Measurements from ENCODE around the gene BCAS1. TPM values are rescaled to one million over a fixed set of nuclear protein-coding genes. Genes with fewer than 3 reads are reported as not detected.
A peak's percentile ranks its signal among the peaks of the same experiment; 100 is the strongest.

Gene BCAS1
- total RNA-seq, 5 donors from 2014 or later (not counting 1 experiment from before 2014, with no cell fraction given), result 0.26 to 0.76 (median 0.51) TPM; not detected in 1

- H3K27ac Mint-ChIP-seq, result peak overlapping the region in 1 of 2 donors; percentile 10
- POLR2A ChIA-PET, result no interaction called here
Observed at GRCh38 chr20:53996584-53997486, 73.6 kb downstream of the BCAS1 start.

GRCh38 chr20:53995949-53996348 lies 74.4 kb downstream of the BCAS1 start:
- Histone ChIP-seq H3K36me3 (ENCODE audit: control insufficient read depth in 2 of 2, extremely low read depth in 1 of 2, insufficient read depth in 1 of 2, low read length in 1 of 2) (no peaks in the 10 kb centered on the region), H3K9me3 (no peaks in the 10 kb centered on the region), H3K27ac (ENCODE audit: low read length) (no peak overlapping the region), H3K4me3 (ENCODE audit: control insufficient read depth in 1 of 2, extremely low read depth in 1 of 2, low read length in 1 of 2) (no peak overlapping the region), H3K27me3 (replicated peaks in 1 of 2; ENCODE audit: control insufficient read depth in 2 of 2, extremely low read depth in 1 of 2, insufficient read depth in 2 of 2, low read length in 1 of 2) (no peaks in the 10 kb centered on the region), H3K4me1 (ENCODE audit: control insufficient read depth in 1 of 2, extremely low read depth in 1 of 2, insufficient read depth in 2 of 2, low read length in 2 of 2) (no peaks in the 10 kb centered on the region)
- H3K27me3 Mint-ChIP-seq, result peaks cover 21 to 22% of the 10 kb centered on the region in 2 donors
- CTCF ChIA-PET, result no interaction called here
- H3K36me3 Mint-ChIP-seq, result no peaks in the 10 kb centered on the region
- no peak overlapping the region for H3K27ac Mint-ChIP-seq
- 67% methylated on average over 3 of the region's 5 CpGs for WGBS (ENCODE audit: insufficient coverage)
- POLR2A ChIA-PET, result no interaction called here
- peaks cover 0 to 5% (median 4%) of the 10 kb centered on the region in 3 donors for H3K4me1 Mint-ChIP-seq
- peaks cover 5 to 16% (median 12%) of the 10 kb centered on the region in 3 donors for H3K9me3 Mint-ChIP-seq
- no peak overlapping the region for H3K4me3 Mint-ChIP-seq
- ATAC-seq (replicated peaks in 1 of 4) (no peak), DNase-seq (no peak)

More at GRCh38 chr20:53996584-53997486, 73.6 kb downstream of the BCAS1 start:
- Mint-ChIP-seq H3K27me3 (peaks cover 18 to 21% of the 10 kb centered on the region in 2 donors), H3K36me3 (no peaks in the 10 kb centered on the region), H3K9me3 (peaks cover 14 to 23% (median 21%) of the 10 kb centered on the region in 3 donors), H3K4me1 (peaks cover 0 to 5% (median 4%) of the 10 kb centered on the region in 3 donors), H3K4me3 (no peak overlapping the region)
- no peak overlapping the region for H3K4me3 ChIP-seq (ENCODE audit: control insufficient read depth in 1 of 2, extremely low read depth in 1 of 2, low read length in 1 of 2)
- no peaks in the 10 kb centered on the region for H3K27me3 ChIP-seq (replicated peaks in 1 of 2; ENCODE audit: control insufficient read depth in 2 of 2, extremely low read depth in 1 of 2, insufficient read depth in 2 of 2, low read length in 1 of 2)
- DNase-seq (no peak), ATAC-seq (replicated peaks in 1 of 4) (no peak)
- H3K4me1 ChIP-seq (ENCODE audit: control insufficient read depth in 1 of 2, extremely low read depth in 1 of 2, insufficient read depth in 2 of 2, low read length in 2 of 2), result no peaks in the 10 kb centered on the region
- 56% methylated on average over 5 of the region's 10 CpGs for WGBS (ENCODE audit: insufficient coverage)
- H3K36me3 ChIP-seq (ENCODE audit: control insufficient read depth in 2 of 2, extremely low read depth in 1 of 2, insufficient read depth in 1 of 2, low read length in 1 of 2), result no peaks in the 10 kb centered on the region
- no peak overlapping the region for H3K27ac ChIP-seq (ENCODE audit: low read length)
- CTCF ChIA-PET, result no interaction called here
- no peaks in the 10 kb centered on the region for H3K9me3 ChIP-seq

- no peak overlapping the region for H3K27ac ChIP-seq (ENCODE audit: low read length)
- Mint-ChIP-seq H3K27me3 (peaks cover 24 to 33% of the 10 kb centered on the region in 2 donors), H3K9me3 (peaks cover 0 to 5% (median under 1%) of the 10 kb centered on the region in 3 donors), H3K36me3 (no peaks in the 10 kb centered on the region), H3K4me3 (no peak overlapping the region), H3K27ac (no peak overlapping the region), H3K4me1 (peaks cover 0 to 5% (median 4%) of the 10 kb centered on the region in 3 donors)
- no peaks in the 10 kb centered on the region for H3K4me1 ChIP-seq (ENCODE audit: control insufficient read depth in 1 of 2, extremely low read depth in 1 of 2, insufficient read depth in 2 of 2, low read length in 2 of 2)
- WGBS (ENCODE audit: insufficient coverage), result no CpG with 5 or more reads among the region's 7 CpGs
- no peak overlapping the region for H3K4me3 ChIP-seq (ENCODE audit: control insufficient read depth in 1 of 2, extremely low read depth in 1 of 2, low read length in 1 of 2)
- ChIA-PET CTCF (no interaction called here), POLR2A (no interaction called here)
- DNase-seq (no peak), ATAC-seq (replicated peaks in 1 of 4) (no peak)
- no peaks in the 10 kb centered on the region for H3K36me3 ChIP-seq (ENCODE audit: control insufficient read depth in 2 of 2, extremely low read depth in 1 of 2, insufficient read depth in 1 of 2, low read length in 1 of 2)
- no peaks in the 10 kb centered on the region for H3K27me3 ChIP-seq (replicated peaks in 1 of 2; ENCODE audit: control insufficient read depth in 2 of 2, extremely low read depth in 1 of 2, insufficient read depth in 2 of 2, low read length in 1 of 2)
- H3K9me3 ChIP-seq, result no peaks in the 10 kb centered on the region
Observed at GRCh38 chr20:53994088-53994487, 76.3 kb downstream of the BCAS1 start.

- H3K36me3 Mint-ChIP-seq, result no peaks in the 10 kb centered on the region
Observed at GRCh38 chr20:53993310-53993709, 77.1 kb downstream of the BCAS1 start.

GRCh38 chr20:53990768-53991450 lies 79.5 kb downstream of the BCAS1 start:
- Histone ChIP-seq H3K4me3 (ENCODE audit: control insufficient read depth in 1 of 2, extremely low read depth in 1 of 2, low read length in 1 of 2) (no peak overlapping the region), H3K27me3 (replicated peaks in 1 of 2; ENCODE audit: control insufficient read depth in 2 of 2, extremely low read depth in 1 of 2, insufficient read depth in 2 of 2, low read length in 1 of 2) (peaks cover 0 to 2% of the 10 kb centered on the region in 2 experiments), H3K9me3 (no peaks in the 10 kb centered on the region), H3K4me1 (ENCODE audit: control insufficient read depth in 1 of 2, extremely low read depth in 1 of 2, insufficient read depth in 2 of 2, low read length in 2 of 2) (no peaks in the 10 kb centered on the region), H3K36me3 (ENCODE audit: control insufficient read depth in 2 of 2, extremely low read depth in 1 of 2, insufficient read depth in 1 of 2, low read length in 1 of 2) (no peaks in the 10 kb centered on the region), H3K27ac (ENCODE audit: low read length) (no peak overlapping the region)
- Mint-ChIP-seq H3K27ac (no peak overlapping the region), H3K4me3 (no peak overlapping the region), H3K4me1 (peaks cover 0 to 4% (median 0%) of the 10 kb centered on the region in 3 donors), H3K9me3 (no peaks in the 10 kb centered on the region), H3K27me3 (peaks cover 23 to 35% of the 10 kb centered on the region in 2 donors), H3K36me3 (no peaks in the 10 kb centered on the region)
- no CpG with 5 or more reads among the region's 9 CpGs for WGBS (ENCODE audit: insufficient coverage)
- DNase-seq (no peak), ATAC-seq (replicated peaks in 1 of 4) (no peak)
- POLR2A ChIA-PET, result no interaction called here
- CTCF ChIA-PET, result no interaction called here

More at GRCh38 chr20:53993310-53993709, 77.1 kb downstream of the BCAS1 start:
- Histone ChIP-seq H3K4me1 (ENCODE audit: control insufficient read depth in 1 of 2, extremely low read depth in 1 of 2, insufficient read depth in 2 of 2, low read length in 2 of 2) (no peaks in the 10 kb centered on the region), H3K36me3 (ENCODE audit: control insufficient read depth in 2 of 2, extremely low read depth in 1 of 2, insufficient read depth in 1 of 2, low read length in 1 of 2) (no peaks in the 10 kb centered on the region), H3K9me3 (no peaks in the 10 kb centered on the region), H3K4me3 (ENCODE audit: control insufficient read depth in 1 of 2, extremely low read depth in 1 of 2, low read length in 1 of 2) (no peak overlapping the region), H3K27me3 (replicated peaks in 1 of 2; ENCODE audit: control insufficient read depth in 2 of 2, extremely low read depth in 1 of 2, insufficient read depth in 2 of 2, low read length in 1 of 2) (no peaks in the 10 kb centered on the region), H3K27ac (ENCODE audit: low read length) (no peak overlapping the region)
- ChIA-PET CTCF (no interaction called here), POLR2A (no interaction called here)
- Mint-ChIP-seq H3K27ac (no peak overlapping the region), H3K4me3 (no peak overlapping the region), H3K27me3 (peaks cover 25 to 33% of the 10 kb centered on the region in 2 donors), H3K4me1 (peaks cover 0 to 5% (median 4%) of the 10 kb centered on the region in 3 donors), H3K9me3 (peaks cover 0 to 5% (median 0%) of the 10 kb centered on the region in 3 donors)
- DNase-seq (no peak), ATAC-seq (replicated peaks in 1 of 4) (no peak)
- 33% methylated on average over 1 of the region's 5 CpGs for WGBS (ENCODE audit: insufficient coverage)

GRCh38 chr20:53990003-53990402 lies 80.4 kb downstream of the BCAS1 start:
- WGBS (ENCODE audit: insufficient coverage), result no CpG with 5 or more reads among the region's 2 CpGs
- CTCF ChIA-PET, result no interaction called here
- Histone ChIP-seq H3K9me3 (no peaks in the 10 kb centered on the region), H3K4me1 (ENCODE audit: control insufficient read depth in 1 of 2, extremely low read depth in 1 of 2, insufficient read depth in 2 of 2, low read length in 2 of 2) (no peaks in the 10 kb centered on the region), H3K36me3 (ENCODE audit: control insufficient read depth in 2 of 2, extremely low read depth in 1 of 2, insufficient read depth in 1 of 2, low read length in 1 of 2) (no peaks in the 10 kb centered on the region), H3K27ac (ENCODE audit: low read length) (no peak overlapping the region), H3K4me3 (ENCODE audit: control insufficient read depth in 1 of 2, extremely low read depth in 1 of 2, low read length in 1 of 2) (no peak overlapping the region), H3K27me3 (replicated peaks in 1 of 2; ENCODE audit: control insufficient read depth in 2 of 2, extremely low read depth in 1 of 2, insufficient read depth in 2 of 2, low read length in 1 of 2) (peaks cover 0 to 5% of the 10 kb centered on the region in 2 experiments)
- ATAC-seq (replicated peaks in 1 of 4) (no peak), DNase-seq (no peak)
- Mint-ChIP-seq H3K4me3 (no peak overlapping the region), H3K27me3 (peaks cover 23 to 35% of the 10 kb centered on the region in 2 donors), H3K27ac (no peak overlapping the region), H3K36me3 (no peaks in the 10 kb centered on the region), H3K4me1 (peaks cover 0 to 4% (median 0%) of the 10 kb centered on the region in 3 donors), H3K9me3 (no peaks in the 10 kb centered on the region)
- POLR2A ChIA-PET, result no interaction called here

Measured in T-cell (primary cell).